Neural crest cell (in vitro differentiated cells): ENCODE measurements around the gene C17orf58. TPM values are rescaled to one million over a fixed set of nuclear protein-coding genes. Genes with fewer than 3 reads are reported as not detected.
A peak's percentile ranks its signal among the peaks of the same experiment; 100 is the strongest.
"Not testable (repeated sequence)": the region's sequence is repeated elsewhere in the genome, so short reads cannot be mapped to it uniquely, and the experiment has no call there.

ENCODE experiments used
- DNase-seq: peaks from one replicate; pipeline ENCODE4 v3.0.0; 2021; ENCODE audit warnings: low read depth, mixed read lengths, low spot score
- H3K27ac Mint-ChIP-seq: one replicate; pipeline ENCODE4 v1.8.0; 2021; ENCODE audit warnings: mild to moderate bottlenecking, mixed read lengths; ENCODE audit not compliant: unreplicated experiment
- H3K27me3 Mint-ChIP-seq: 2 replicates; pipeline ENCODE4 v1.8.0; 2021; ENCODE audit warnings: low read depth, mild to moderate bottlenecking, mixed read lengths
- H3K36me3 Mint-ChIP-seq: 2 replicates; pipeline ENCODE4 v1.8.0; 2021; ENCODE audit warnings: low read depth, mild to moderate bottlenecking, mixed read lengths
- H3K4me1 Mint-ChIP-seq: 2 replicates; pipeline ENCODE4 v1.8.0; 2021; ENCODE audit warnings: mixed read lengths
- H3K4me3 Mint-ChIP-seq: one replicate; pipeline ENCODE4 v1.8.0; 2021; ENCODE audit warnings: mild to moderate bottlenecking, mixed read lengths
- H3K9me3 Mint-ChIP-seq: 2 replicates; pipeline ENCODE4 v1.8.0; 2021; ENCODE audit warnings: mixed read lengths
- CTCF ChIP-seq: fragments of 200-600 bp; sonication (generic); conservative IDR thresholded peaks from 2 replicates; pipeline ENCODE4 v1.5.0; 2021; ENCODE audit warnings: antibody characterized with exemption, mild to moderate bottlenecking
- total RNA-seq: library from RNA; stranded (reverse); gene quantifications from 2 replicates; pipeline ENCODE4 v1.2.1, GENCODE V29; 2021

The C17orf58 gene
- total RNA-seq, 1 donor from 2014 or later, result 16.4 TPM

GRCh38 chr17:68033636-68034451 is 37.6 kb upstream of the C17orf58 start:
- no peak for TF ChIP-seq CTCF
- peak overlapping the region; percentile 99 for H3K4me3 Mint-ChIP-seq
- peak; percentile 35 for DNase-seq
- peaks cover 4% of the 10 kb centered on the region for H3K27me3 Mint-ChIP-seq
- H3K27ac Mint-ChIP-seq, result peak overlapping the region; percentile 96
- peaks cover 14% of the 10 kb centered on the region for H3K36me3 Mint-ChIP-seq
- peaks cover 46% of the 10 kb centered on the region for H3K4me1 Mint-ChIP-seq
- no peaks in the 10 kb centered on the region for H3K9me3 Mint-ChIP-seq

- H3K4me3 Mint-ChIP-seq, result no peak overlapping the region
- no peaks in the 10 kb centered on the region for H3K9me3 Mint-ChIP-seq
- no peak for DNase-seq
- peaks cover 14% of the 10 kb centered on the region for H3K4me1 Mint-ChIP-seq
- H3K27me3 Mint-ChIP-seq, result no peaks in the 10 kb centered on the region
- H3K27ac Mint-ChIP-seq, result no peak overlapping the region
- no peaks in the 10 kb centered on the region for H3K36me3 Mint-ChIP-seq
- TF ChIP-seq CTCF, result no peak
Measured at GRCh38 chr17:68029512-68030215, 33.4 kb upstream of the C17orf58 start.

GRCh38 chr17:68022547-68022946 is 26.3 kb upstream of the C17orf58 start:
- H3K4me3 Mint-ChIP-seq, H3K27ac Mint-ChIP-seq, H3K36me3 Mint-ChIP-seq, H3K9me3 Mint-ChIP-seq, DNase-seq: not testable (repeated sequence)
- Mint-ChIP-seq H3K27me3 (peaks cover 12% of the 10 kb centered on the region), H3K4me1 (peaks cover 16% of the 10 kb centered on the region)

GRCh38 chr17:68021963-68022362 is 25.7 kb upstream of the C17orf58 start:
- H3K27ac Mint-ChIP-seq, result no peak overlapping the region
- peaks cover 12% of the 10 kb centered on the region for H3K27me3 Mint-ChIP-seq
- peaks cover 4% of the 10 kb centered on the region for H3K36me3 Mint-ChIP-seq
- no peak for DNase-seq
- H3K4me3 Mint-ChIP-seq, result peak overlapping the region; percentile 25
- no peak for TF ChIP-seq CTCF
- peaks cover 16% of the 10 kb centered on the region for H3K4me1 Mint-ChIP-seq
- peaks cover 4% of the 10 kb centered on the region for H3K9me3 Mint-ChIP-seq

GRCh38 chr17:68020791-68021190 is 24.5 kb upstream of the C17orf58 start:
- H3K36me3 Mint-ChIP-seq, result not testable (repeated sequence)

GRCh38 chr17:68020409-68020756 is 24.1 kb upstream of the C17orf58 start:
- no peak for TF ChIP-seq CTCF
- H3K27ac Mint-ChIP-seq, result peak overlapping the region; percentile 94
- H3K9me3 Mint-ChIP-seq, result peaks cover 4% of the 10 kb centered on the region
- H3K4me1 Mint-ChIP-seq, result peaks cover 19% of the 10 kb centered on the region
- peaks cover 12% of the 10 kb centered on the region for H3K27me3 Mint-ChIP-seq
- DNase-seq, result no peak
- peaks cover 4% of the 10 kb centered on the region for H3K36me3 Mint-ChIP-seq
- peak overlapping the region; percentile 89 for H3K4me3 Mint-ChIP-seq

More at GRCh38 chr17:68020791-68021190, 24.5 kb upstream of the C17orf58 start:
- H3K4me1 Mint-ChIP-seq, result peaks cover 16% of the 10 kb centered on the region
- peak overlapping the region; percentile 94 for H3K27ac Mint-ChIP-seq
- not testable (repeated sequence) for H3K9me3 Mint-ChIP-seq, DNase-seq
- peak overlapping the region; percentile 89 for H3K4me3 Mint-ChIP-seq
- H3K27me3 Mint-ChIP-seq, result peaks cover 12% of the 10 kb centered on the region
